Nephron (organoid): ENCODE results near the gene IPO13.

Experiments used
- H3K27ac Mint-ChIP-seq, 3 experiments: 2 replicates each; pipeline ENCODE4 v1.8.0; 2020; ENCODE audit warnings: mixed read lengths in 3 of 3, mild to moderate bottlenecking in 2 of 3, moderate library complexity in 1 of 3
- H3K27me3 Mint-ChIP-seq: 2 replicates; pipeline ENCODE4 v1.8.0; 2021; ENCODE audit warnings: low read depth, mild to moderate bottlenecking, moderate library complexity, mixed read lengths
- H3K36me3 Mint-ChIP-seq: 2 replicates; pipeline ENCODE4 v1.8.0; 2020; ENCODE audit warnings: low read depth, mixed read lengths
- H3K4me1 Mint-ChIP-seq: 2 replicates; pipeline ENCODE4 v1.8.0; 2020; ENCODE audit warnings: mixed read lengths
- H3K4me3 Mint-ChIP-seq, 3 experiments: 2 replicates each; pipeline ENCODE4 v1.8.0; 2020; ENCODE audit warnings: mild to moderate bottlenecking in 3 of 3, mixed read lengths in 3 of 3, moderate library complexity in 2 of 3
- H3K9me3 Mint-ChIP-seq: 2 replicates; pipeline ENCODE4 v1.8.0; 2020; ENCODE audit warnings: mixed read lengths
- CTCF ChIP-seq, 3 experiments: fragments of 200-600 bp; sonication (generic); IDR thresholded peaks; one replicate each; pipeline ENCODE4 v1.5.0; 2021; ENCODE audit warnings: antibody characterized with exemption in 3 of 3; ENCODE audit not compliant: unreplicated experiment in 3 of 3

IPO13 gene

GRCh38 chr1:43958351-43959255, 11.9 kb downstream of the IPO13 start:
- H3K27ac Mint-ChIP-seq: no peak overlapping the region
- no peak overlapping the region for H3K4me3 Mint-ChIP-seq
- TF ChIP-seq CTCF (IDR thresholded peaks at IDR 0.05; ENCODE audit: unreplicated experiment in 3 of 3): no peak

GRCh38 chr1:43960798-43961197, 14.0 kb downstream of the IPO13 start:
- Mint-ChIP-seq H3K9me3 (no peaks in the 10 kb centered on the region), H3K4me3 (no peak overlapping the region), H3K27ac (no peak overlapping the region), H3K4me1 (no peaks in the 10 kb centered on the region), H3K36me3 (peaks cover 29% of the 10 kb centered on the region), H3K27me3 (no peaks in the 10 kb centered on the region)
- TF ChIP-seq CTCF (IDR thresholded peaks at IDR 0.05; ENCODE audit: unreplicated experiment in 3 of 3): no peak

More at GRCh38 chr1:43958351-43959255, 11.9 kb downstream of the IPO13 start:
- H3K36me3 Mint-ChIP-seq: peaks cover 29% of the 10 kb centered on the region
- peaks cover 9% of the 10 kb centered on the region for H3K4me1 Mint-ChIP-seq
- H3K9me3 Mint-ChIP-seq: no peaks in the 10 kb centered on the region
- no peaks in the 10 kb centered on the region for H3K27me3 Mint-ChIP-seq

GRCh38 chr1:43961692-43962091, 14.9 kb downstream of the IPO13 start:
- no peak for TF ChIP-seq CTCF (IDR thresholded peaks at IDR 0.05; ENCODE audit: unreplicated experiment in 3 of 3)
- H3K36me3 Mint-ChIP-seq: peaks cover 29% of the 10 kb centered on the region
- no peaks in the 10 kb centered on the region for H3K9me3 Mint-ChIP-seq
- H3K27ac Mint-ChIP-seq: no peak overlapping the region
- H3K4me3 Mint-ChIP-seq: no peak overlapping the region
- no peaks in the 10 kb centered on the region for H3K27me3 Mint-ChIP-seq
- no peaks in the 10 kb centered on the region for H3K4me1 Mint-ChIP-seq

- H3K9me3 Mint-ChIP-seq: no peaks in the 10 kb centered on the region
- H3K4me3 Mint-ChIP-seq: no peak overlapping the region
- no peaks in the 10 kb centered on the region for H3K4me1 Mint-ChIP-seq
- H3K27ac Mint-ChIP-seq: no peak overlapping the region
- TF ChIP-seq CTCF (IDR thresholded peaks at IDR 0.05; ENCODE audit: unreplicated experiment in 3 of 3): no peak
- peaks cover 25% of the 10 kb centered on the region for H3K36me3 Mint-ChIP-seq
- no peaks in the 10 kb centered on the region for H3K27me3 Mint-ChIP-seq
Observed at GRCh38 chr1:43962324-43962723, 15.6 kb downstream of the IPO13 start.

GRCh38 chr1:43963006-43963405, 16.3 kb downstream of the IPO13 start:
- no peaks in the 10 kb centered on the region for H3K4me1 Mint-ChIP-seq
- no peaks in the 10 kb centered on the region for H3K27me3 Mint-ChIP-seq
- no peak overlapping the region for H3K4me3 Mint-ChIP-seq
- H3K36me3 Mint-ChIP-seq: peaks cover 27% of the 10 kb centered on the region
- H3K27ac Mint-ChIP-seq: no peak overlapping the region
- no peaks in the 10 kb centered on the region for H3K9me3 Mint-ChIP-seq
- no peak for TF ChIP-seq CTCF (IDR thresholded peaks at IDR 0.05; ENCODE audit: unreplicated experiment in 3 of 3)

GRCh38 chr1:43963890-43964289, 17.1 kb downstream of the IPO13 start:
- no peak overlapping the region for H3K27ac Mint-ChIP-seq
- no peaks in the 10 kb centered on the region for H3K9me3 Mint-ChIP-seq
- no peak overlapping the region for H3K4me3 Mint-ChIP-seq
- no peaks in the 10 kb centered on the region for H3K4me1 Mint-ChIP-seq
- peaks cover 28% of the 10 kb centered on the region for H3K36me3 Mint-ChIP-seq
- TF ChIP-seq CTCF (IDR thresholded peaks at IDR 0.05; ENCODE audit: unreplicated experiment in 3 of 3): no peak
- H3K27me3 Mint-ChIP-seq: no peaks in the 10 kb centered on the region
